Activated T-cell treated with anti-CD3 and anti-CD28 coated beads, Interleukin-2, amount 50 U/mL, for 24 hours (primary cell): ENCODE data around the gene TOM1L2.

ENCODE experiments used
- DNase-seq: peaks from one replicate; pipeline ENCODE4 v3.0.0-alpha.2; 2020
- H3K27ac Mint-ChIP-seq: 2 replicates; pipeline ENCODE4 v1.8.0; 2020; ENCODE audit warnings: mild to moderate bottlenecking, mixed read lengths
- H3K27me3 Mint-ChIP-seq: 2 replicates; pipeline ENCODE4 v1.8.0; 2020; ENCODE audit warnings: mixed read lengths
- H3K36me3 Mint-ChIP-seq: 2 replicates; pipeline ENCODE4 v1.8.0; 2020; ENCODE audit warnings: low read depth, mixed read lengths
- H3K4me1 Mint-ChIP-seq: 2 replicates; pipeline ENCODE4 v1.8.0; 2020; ENCODE audit warnings: low read depth, mixed read lengths
- H3K4me3 Mint-ChIP-seq: 2 replicates; pipeline ENCODE4 v1.8.0; 2020; ENCODE audit warnings: mild to moderate bottlenecking, moderate library complexity, mixed read lengths
- H3K9me3 Mint-ChIP-seq: 2 replicates; pipeline ENCODE4 v1.8.0; 2020; ENCODE audit warnings: mixed read lengths

Gene TOM1L2

GRCh38 chr17:17902877-17903276, 69.3 kb downstream of the TOM1L2 start:
- no peaks in the 10 kb centered on the region for H3K27me3 Mint-ChIP-seq
- no peak for DNase-seq
- H3K36me3 Mint-ChIP-seq, result peaks cover 13% of the 10 kb centered on the region
- no peak overlapping the region for H3K4me3 Mint-ChIP-seq
- no peaks in the 10 kb centered on the region for H3K4me1 Mint-ChIP-seq
- no peaks in the 10 kb centered on the region for H3K9me3 Mint-ChIP-seq
- H3K27ac Mint-ChIP-seq, result no peak overlapping the region

- DNase-seq, result no peak
- H3K9me3 Mint-ChIP-seq, result no peaks in the 10 kb centered on the region
- peaks cover 2% of the 10 kb centered on the region for H3K4me1 Mint-ChIP-seq
- H3K36me3 Mint-ChIP-seq, result peaks cover 16% of the 10 kb centered on the region
- no peak overlapping the region for H3K27ac Mint-ChIP-seq
- no peak overlapping the region for H3K4me3 Mint-ChIP-seq
- no peaks in the 10 kb centered on the region for H3K27me3 Mint-ChIP-seq
These were observed 69.8 kb downstream of the TOM1L2 start for GRCh38 chr17:17902376-17902775.

- H3K27me3 Mint-ChIP-seq, result no peaks in the 10 kb centered on the region
- no peak overlapping the region for H3K27ac Mint-ChIP-seq
These were observed 71.3 kb downstream of the TOM1L2 start for GRCh38 chr17:17900615-17901520.

GRCh38 chr17:17899486-17899885, 72.7 kb downstream of the TOM1L2 start:
- Mint-ChIP-seq H3K9me3 (no peaks in the 10 kb centered on the region), H3K4me3 (no peak overlapping the region), H3K4me1 (peaks cover 2% of the 10 kb centered on the region), H3K27ac (no peak overlapping the region), H3K27me3 (no peaks in the 10 kb centered on the region), H3K36me3 (peaks cover 24% of the 10 kb centered on the region)
- no peak for DNase-seq

More at GRCh38 chr17:17900615-17901520, 71.3 kb downstream of the TOM1L2 start:
- Mint-ChIP-seq H3K4me1 (peaks cover 2% of the 10 kb centered on the region), H3K9me3 (no peaks in the 10 kb centered on the region), H3K36me3 (peaks cover 24% of the 10 kb centered on the region), H3K4me3 (no peak overlapping the region)
- DNase-seq, result no peak

- Mint-ChIP-seq H3K36me3 (peaks cover 26% of the 10 kb centered on the region), H3K4me1 (peaks cover 2% of the 10 kb centered on the region), H3K27me3 (no peaks in the 10 kb centered on the region), H3K27ac (no peak overlapping the region), H3K4me3 (no peak overlapping the region), H3K9me3 (no peaks in the 10 kb centered on the region)
- DNase-seq, result no peak
These were observed 73.5 kb downstream of the TOM1L2 start for GRCh38 chr17:17898673-17899072.

GRCh38 chr17:17897442-17897841, 74.8 kb downstream of the TOM1L2 start:
- H3K4me1 Mint-ChIP-seq, result peaks cover 2% of the 10 kb centered on the region
- no peaks in the 10 kb centered on the region for H3K9me3 Mint-ChIP-seq
- H3K36me3 Mint-ChIP-seq, result peaks cover 34% of the 10 kb centered on the region
- no peak overlapping the region for H3K27ac Mint-ChIP-seq
- H3K27me3 Mint-ChIP-seq, result no peaks in the 10 kb centered on the region
- H3K4me3 Mint-ChIP-seq, result no peak overlapping the region
- no peak for DNase-seq

GRCh38 chr17:17896746-17897145, 75.5 kb downstream of the TOM1L2 start:
- Mint-ChIP-seq H3K27ac (no peak overlapping the region), H3K36me3 (peaks cover 34% of the 10 kb centered on the region), H3K27me3 (no peaks in the 10 kb centered on the region), H3K4me3 (no peak overlapping the region), H3K9me3 (no peaks in the 10 kb centered on the region), H3K4me1 (peaks cover 5% of the 10 kb centered on the region)
- DNase-seq, result no peak

GRCh38 chr17:17893801-17894644, 78.2 kb downstream of the TOM1L2 start:
- peaks cover 32% of the 10 kb centered on the region for H3K36me3 Mint-ChIP-seq

GRCh38 chr17:17892731-17893130, 79.5 kb downstream of the TOM1L2 start:
- Mint-ChIP-seq H3K36me3 (peaks cover 23% of the 10 kb centered on the region), H3K4me1 (peaks cover 8% of the 10 kb centered on the region), H3K9me3 (no peaks in the 10 kb centered on the region), H3K27me3 (no peaks in the 10 kb centered on the region), H3K4me3 (no peak overlapping the region), H3K27ac (no peak overlapping the region)
- no peak for DNase-seq

More at GRCh38 chr17:17893801-17894644, 78.2 kb downstream of the TOM1L2 start:
- Mint-ChIP-seq H3K4me1 (peaks cover 8% of the 10 kb centered on the region), H3K9me3 (no peaks in the 10 kb centered on the region), H3K27me3 (no peaks in the 10 kb centered on the region), H3K27ac (no peak overlapping the region), H3K4me3 (no peak overlapping the region)
- no peak for DNase-seq

- Mint-ChIP-seq H3K4me1 (peaks cover 5% of the 10 kb centered on the region), H3K36me3 (peaks cover 18% of the 10 kb centered on the region), H3K27ac (peak overlapping the region; percentile 31), H3K4me3 (no peak overlapping the region), H3K27me3 (no peaks in the 10 kb centered on the region), H3K9me3 (no peaks in the 10 kb centered on the region)
- DNase-seq, result no peak
These were observed 80.2 kb downstream of the TOM1L2 start for GRCh38 chr17:17892009-17892408.

GRCh38 chr17:17890773-17891759, 81.1 kb downstream of the TOM1L2 start:
- peaks cover 12% of the 10 kb centered on the region for H3K36me3 Mint-ChIP-seq
- H3K27me3 Mint-ChIP-seq, result no peaks in the 10 kb centered on the region
- H3K4me3 Mint-ChIP-seq, result no peak overlapping the region
- DNase-seq, result peak; percentile 52
- H3K27ac Mint-ChIP-seq, result no peak overlapping the region
- H3K4me1 Mint-ChIP-seq, result peaks cover 5% of the 10 kb centered on the region
- no peaks in the 10 kb centered on the region for H3K9me3 Mint-ChIP-seq

GRCh38 chr17:17889922-17890321, 82.3 kb downstream of the TOM1L2 start:
- H3K4me3 Mint-ChIP-seq, result no peak overlapping the region

GRCh38 chr17:17888821-17889220, 83.4 kb downstream of the TOM1L2 start:
- DNase-seq, result no peak

More at GRCh38 chr17:17889922-17890321, 82.3 kb downstream of the TOM1L2 start:
- H3K27me3 Mint-ChIP-seq, result no peaks in the 10 kb centered on the region
- H3K36me3 Mint-ChIP-seq, result peaks cover 14% of the 10 kb centered on the region
- DNase-seq, result no peak
- no peaks in the 10 kb centered on the region for H3K9me3 Mint-ChIP-seq
- no peak overlapping the region for H3K27ac Mint-ChIP-seq
- H3K4me1 Mint-ChIP-seq, result peaks cover 5% of the 10 kb centered on the region

GRCh38 chr17:17888371-17888770, 83.8 kb downstream of the TOM1L2 start:
- no peaks in the 10 kb centered on the region for H3K27me3 Mint-ChIP-seq
- H3K27ac Mint-ChIP-seq, result no peak overlapping the region
- DNase-seq, result no peak

More at GRCh38 chr17:17888821-17889220, 83.4 kb downstream of the TOM1L2 start:
- Mint-ChIP-seq H3K9me3 (no peaks in the 10 kb centered on the region), H3K27ac (no peak overlapping the region), H3K36me3 (peaks cover 13% of the 10 kb centered on the region), H3K4me3 (no peak overlapping the region), H3K27me3 (no peaks in the 10 kb centered on the region), H3K4me1 (peaks cover 5% of the 10 kb centered on the region)

More at GRCh38 chr17:17888371-17888770, 83.8 kb downstream of the TOM1L2 start:
- H3K36me3 Mint-ChIP-seq, result peaks cover 9% of the 10 kb centered on the region
- no peaks in the 10 kb centered on the region for H3K9me3 Mint-ChIP-seq
- peaks cover 5% of the 10 kb centered on the region for H3K4me1 Mint-ChIP-seq
- H3K4me3 Mint-ChIP-seq, result no peak overlapping the region
